GM23338 (cell line): Measurements from ENCODE around the gene ACAD9. TPM values are rescaled to one million over a fixed set of nuclear protein-coding genes. Genes with fewer than 3 reads are reported as not detected.
A peak's percentile ranks its signal among the peaks of the same experiment; 100 is the strongest.
"Not testable (repeated sequence)": the region's sequence is repeated elsewhere in the genome, so short reads cannot be mapped to it uniquely, and the experiment has no call there.

ENCODE experiments used
- ATAC-seq: fragments of 200-7000 bp; cut with Tn5 transposase; 3 replicates; pipeline ENCODE4 v1.9.1; 2020
- DNase-seq: peaks from one replicate; pipeline ENCODE4 v3.0.0-alpha.2; 2015; ENCODE audit warnings: low spot score
- H2AFZ ChIP-seq: fragments of 200-600 bp; sonication (generic); 2 replicates; pipeline ENCODE4 v1.8.0; 2016; ENCODE audit warnings: antibody characterized with exemption, mild to moderate bottlenecking, moderate library complexity
- H3F3A ChIP-seq: fragments of 200-600 bp; sonication (generic); replicated peaks from 2 replicates; pipeline ENCODE4 v1.8.0; 2017; ENCODE audit warnings: antibody characterized with exemption, mixed run types, low read depth
- H3K27ac ChIP-seq: fragments of 200-600 bp; sonication (generic); 2 replicates; pipeline ENCODE4 v1.6.1; 2016; ENCODE audit warnings: low read depth
- H3K27me3 ChIP-seq: fragments of 200-600 bp; sonication (generic); 2 replicates; pipeline ENCODE4 v1.8.0; 2016; ENCODE audit warnings: mild to moderate bottlenecking, mixed run types, moderate library complexity; ENCODE audit not compliant: insufficient read depth
- H3K36me3 ChIP-seq: fragments of 200-600 bp; sonication (generic); 2 replicates; pipeline ENCODE4 v1.8.0; 2016; ENCODE audit warnings: mild to moderate bottlenecking; ENCODE audit not compliant: insufficient read depth
- H3K4me1 ChIP-seq: fragments of 200-600 bp; sonication (generic); 2 replicates; pipeline ENCODE4 v1.8.0; 2016; ENCODE audit warnings: mild to moderate bottlenecking, moderate library complexity; ENCODE audit not compliant: insufficient read depth
- H3K4me2 ChIP-seq: fragments of 200-600 bp; sonication (generic); 2 replicates; pipeline ENCODE4 v1.7.1; 2017; ENCODE audit warnings: mixed run types
- H3K4me3 ChIP-seq: fragments of 200-600 bp; sonication (generic); 2 replicates; pipeline ENCODE4 v1.6.1; 2016; ENCODE audit warnings: mixed run types
- H3K79me2 ChIP-seq: fragments of 200-600 bp; sonication (generic); replicated peaks from 2 replicates; pipeline ENCODE4 v1.8.0; 2017; ENCODE audit warnings: mild to moderate bottlenecking; ENCODE audit not compliant: insufficient read depth
- H3K9me2 ChIP-seq: fragments of 200-600 bp; sonication (generic); 2 replicates; pipeline ENCODE4 v1.8.0; 2017; ENCODE audit not compliant: insufficient read depth
- H4K20me1 ChIP-seq: fragments of 200-600 bp; sonication (generic); replicated peaks from 2 replicates; pipeline ENCODE4 v1.8.0; 2017; ENCODE audit warnings: mild to moderate bottlenecking; ENCODE audit not compliant: insufficient read depth
- H3K27ac Mint-ChIP-seq: 2 replicates; pipeline ENCODE4 v1.8.0; 2020; ENCODE audit warnings: inconsistent platforms, mild to moderate bottlenecking, moderate library complexity, mixed read lengths
- H3K27me3 Mint-ChIP-seq: 3 replicates; pipeline ENCODE4 v1.8.0; 2022; ENCODE audit warnings: low read depth, mild to moderate bottlenecking, moderate library complexity, mixed read lengths, inconsistent platforms; ENCODE audit not compliant: insufficient read depth, poor library complexity
- H3K36me3 Mint-ChIP-seq: 3 replicates; pipeline ENCODE4 v1.8.0; 2021; ENCODE audit warnings: low read depth, mild to moderate bottlenecking, inconsistent platforms, moderate library complexity, mixed read lengths
- H3K4me1 Mint-ChIP-seq: 3 replicates; pipeline ENCODE4 v1.8.0; 2020; ENCODE audit warnings: mild to moderate bottlenecking, inconsistent platforms, mixed read lengths
- H3K4me3 Mint-ChIP-seq: 3 replicates; pipeline ENCODE4 v1.8.0; 2021; ENCODE audit warnings: moderate library complexity, mild to moderate bottlenecking, inconsistent platforms, mixed read lengths
- H3K9me3 Mint-ChIP-seq: 3 replicates; pipeline ENCODE4 v1.8.0; 2020; ENCODE audit warnings: moderate library complexity, mild to moderate bottlenecking, inconsistent platforms, mixed read lengths
- CREB1 ChIP-seq: fragments of 250-450 bp; sonication (Bioruptor Pico); IDR thresholded peaks from 2 replicates; pipeline ENCODE4 v1.5.0; 2020; ENCODE audit warnings: low read depth, mild to moderate bottlenecking, moderate library complexity
- EZH2 ChIP-seq: fragments of 200-600 bp; sonication (generic); IDR thresholded peaks from one replicate; pipeline ENCODE4 v1.8.0; 2017; ENCODE audit warnings: antibody characterized with exemption, mild to moderate bottlenecking, low read depth; ENCODE audit not compliant: unreplicated experiment
- JUNB ChIP-seq: IDR thresholded peaks from one replicate; pipeline ENCODE4 v1.6.1; 2016; ENCODE audit warnings: antibody characterized with exemption; ENCODE audit not compliant: unreplicated experiment
- NANOG ChIP-seq: IDR thresholded peaks from 2 replicates; pipeline ENCODE4 v1.6.1; 2016; ENCODE audit warnings: antibody characterized with exemption, borderline replicate concordance
- POLR2AphosphoS5 ChIP-seq: IDR thresholded peaks from 2 replicates; pipeline ENCODE4 v1.6.1; 2016; ENCODE audit warnings: antibody characterized with exemption, low read depth
- STAT1 ChIP-seq: IDR thresholded peaks from one replicate; pipeline ENCODE4 v1.6.1; 2016; ENCODE audit warnings: antibody characterized with exemption; ENCODE audit not compliant: unreplicated experiment
- ZNF114 ChIP-seq: fragments of 250-450 bp; sonication (Bioruptor Pico); IDR thresholded peaks from 2 replicates; pipeline ENCODE4 v1.5.0; 2020; ENCODE audit warnings: mild to moderate bottlenecking, moderate library complexity
- ZNF331 ChIP-seq: fragments of 250-450 bp; sonication (Bioruptor Pico); IDR thresholded peaks from 2 replicates; pipeline ENCODE4 v1.5.0; 2020; ENCODE audit warnings: low read depth, mild to moderate bottlenecking, moderate library complexity
- polyA plus RNA-seq: library from polyadenylated mRNA; unstranded; fragments of >200 nt; fragmentation: Nextera tagmentation; extraction: Ambion mirVana; gene quantifications from 2 replicates; pipeline ENCODE4 v1.2.1, GENCODE V29; 2016
- total RNA-seq: library from RNA; depleted of rRNA; stranded (reverse); fragments of >200 nt; shearing (Covaris generic); gene quantifications from 2 replicates; pipeline ENCODE4 v1.2.3, GENCODE V29; 2014
- TF ChIP-seq, protein P1 (sequence below): IDR thresholded peaks from one replicate; pipeline ENCODE4 v1.6.1; 2018; ENCODE audit warnings: antibody characterized with exemption; ENCODE audit not compliant: unreplicated experiment
- TF ChIP-seq, protein P2 (sequence below): fragments of 250-450 bp; sonication (Bioruptor Pico); IDR thresholded peaks from 2 replicates; pipeline ENCODE4 v1.5.0; 2020; ENCODE audit warnings: mild to moderate bottlenecking, moderate library complexity
- TF ChIP-seq, protein P3 (sequence below): IDR thresholded peaks from 2 replicates; pipeline ENCODE4 v1.6.1; 2016; ENCODE audit warnings: antibody characterized with exemption

The ACAD9 gene
- total and polyA plus RNA-seq, 2 experiments from 2014 or later, result 21.2 to 36.4 TPM

DNA sequence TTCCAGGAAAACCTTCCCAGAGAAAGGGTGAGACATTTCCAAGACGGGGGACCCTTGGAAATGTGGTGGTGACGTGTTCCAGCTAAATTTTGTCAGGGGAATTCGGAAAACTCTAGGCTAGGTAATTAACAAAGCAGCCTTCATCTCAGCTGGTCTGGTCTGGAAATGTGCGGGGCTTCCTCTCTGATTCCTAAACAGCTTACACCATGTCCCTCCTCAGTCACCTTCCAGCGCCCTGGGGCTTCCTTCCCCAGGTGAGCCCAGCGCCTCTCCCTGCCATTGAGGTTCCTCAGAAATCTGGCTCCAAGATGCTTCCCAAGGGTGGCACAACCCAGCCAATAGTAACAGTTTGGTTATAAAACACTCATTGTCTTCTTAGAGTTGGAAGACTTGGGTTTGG is 571 bp downstream of the ACAD9 start:
- no peaks in the 10 kb centered on the region for H3K9me2 ChIP-seq
- H3K27me3 Mint-ChIP-seq, result peaks cover 15% of the 10 kb centered on the region
- H2AFZ ChIP-seq, result peak overlapping the region; percentile 80; the same call in 1 of the 2 replicates
- H3K9me3 Mint-ChIP-seq, result no peaks in the 10 kb centered on the region
- TF ChIP-seq EZH2, result no peak
- TF ChIP-seq, protein P1, sequence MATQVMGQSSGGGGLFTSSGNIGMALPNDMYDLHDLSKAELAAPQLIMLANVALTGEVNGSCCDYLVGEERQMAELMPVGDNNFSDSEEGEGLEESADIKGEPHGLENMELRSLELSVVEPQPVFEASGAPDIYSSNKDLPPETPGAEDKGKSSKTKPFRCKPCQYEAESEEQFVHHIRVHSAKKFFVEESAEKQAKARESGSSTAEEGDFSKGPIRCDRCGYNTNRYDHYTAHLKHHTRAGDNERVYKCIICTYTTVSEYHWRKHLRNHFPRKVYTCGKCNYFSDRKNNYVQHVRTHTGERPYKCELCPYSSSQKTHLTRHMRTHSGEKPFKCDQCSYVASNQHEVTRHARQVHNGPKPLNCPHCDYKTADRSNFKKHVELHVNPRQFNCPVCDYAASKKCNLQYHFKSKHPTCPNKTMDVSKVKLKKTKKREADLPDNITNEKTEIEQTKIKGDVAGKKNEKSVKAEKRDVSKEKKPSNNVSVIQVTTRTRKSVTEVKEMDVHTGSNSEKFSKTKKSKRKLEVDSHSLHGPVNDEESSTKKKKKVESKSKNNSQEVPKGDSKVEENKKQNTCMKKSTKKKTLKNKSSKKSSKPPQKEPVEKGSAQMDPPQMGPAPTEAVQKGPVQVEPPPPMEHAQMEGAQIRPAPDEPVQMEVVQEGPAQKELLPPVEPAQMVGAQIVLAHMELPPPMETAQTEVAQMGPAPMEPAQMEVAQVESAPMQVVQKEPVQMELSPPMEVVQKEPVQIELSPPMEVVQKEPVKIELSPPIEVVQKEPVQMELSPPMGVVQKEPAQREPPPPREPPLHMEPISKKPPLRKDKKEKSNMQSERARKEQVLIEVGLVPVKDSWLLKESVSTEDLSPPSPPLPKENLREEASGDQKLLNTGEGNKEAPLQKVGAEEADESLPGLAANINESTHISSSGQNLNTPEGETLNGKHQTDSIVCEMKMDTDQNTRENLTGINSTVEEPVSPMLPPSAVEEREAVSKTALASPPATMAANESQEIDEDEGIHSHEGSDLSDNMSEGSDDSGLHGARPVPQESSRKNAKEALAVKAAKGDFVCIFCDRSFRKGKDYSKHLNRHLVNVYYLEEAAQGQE, result no peak
- TF ChIP-seq STAT1, result no peak
- TF ChIP-seq NANOG, result no peak
- TF ChIP-seq ZNF331 (CRISPR knock-in tag), result no peak
- TF ChIP-seq, protein P2, sequence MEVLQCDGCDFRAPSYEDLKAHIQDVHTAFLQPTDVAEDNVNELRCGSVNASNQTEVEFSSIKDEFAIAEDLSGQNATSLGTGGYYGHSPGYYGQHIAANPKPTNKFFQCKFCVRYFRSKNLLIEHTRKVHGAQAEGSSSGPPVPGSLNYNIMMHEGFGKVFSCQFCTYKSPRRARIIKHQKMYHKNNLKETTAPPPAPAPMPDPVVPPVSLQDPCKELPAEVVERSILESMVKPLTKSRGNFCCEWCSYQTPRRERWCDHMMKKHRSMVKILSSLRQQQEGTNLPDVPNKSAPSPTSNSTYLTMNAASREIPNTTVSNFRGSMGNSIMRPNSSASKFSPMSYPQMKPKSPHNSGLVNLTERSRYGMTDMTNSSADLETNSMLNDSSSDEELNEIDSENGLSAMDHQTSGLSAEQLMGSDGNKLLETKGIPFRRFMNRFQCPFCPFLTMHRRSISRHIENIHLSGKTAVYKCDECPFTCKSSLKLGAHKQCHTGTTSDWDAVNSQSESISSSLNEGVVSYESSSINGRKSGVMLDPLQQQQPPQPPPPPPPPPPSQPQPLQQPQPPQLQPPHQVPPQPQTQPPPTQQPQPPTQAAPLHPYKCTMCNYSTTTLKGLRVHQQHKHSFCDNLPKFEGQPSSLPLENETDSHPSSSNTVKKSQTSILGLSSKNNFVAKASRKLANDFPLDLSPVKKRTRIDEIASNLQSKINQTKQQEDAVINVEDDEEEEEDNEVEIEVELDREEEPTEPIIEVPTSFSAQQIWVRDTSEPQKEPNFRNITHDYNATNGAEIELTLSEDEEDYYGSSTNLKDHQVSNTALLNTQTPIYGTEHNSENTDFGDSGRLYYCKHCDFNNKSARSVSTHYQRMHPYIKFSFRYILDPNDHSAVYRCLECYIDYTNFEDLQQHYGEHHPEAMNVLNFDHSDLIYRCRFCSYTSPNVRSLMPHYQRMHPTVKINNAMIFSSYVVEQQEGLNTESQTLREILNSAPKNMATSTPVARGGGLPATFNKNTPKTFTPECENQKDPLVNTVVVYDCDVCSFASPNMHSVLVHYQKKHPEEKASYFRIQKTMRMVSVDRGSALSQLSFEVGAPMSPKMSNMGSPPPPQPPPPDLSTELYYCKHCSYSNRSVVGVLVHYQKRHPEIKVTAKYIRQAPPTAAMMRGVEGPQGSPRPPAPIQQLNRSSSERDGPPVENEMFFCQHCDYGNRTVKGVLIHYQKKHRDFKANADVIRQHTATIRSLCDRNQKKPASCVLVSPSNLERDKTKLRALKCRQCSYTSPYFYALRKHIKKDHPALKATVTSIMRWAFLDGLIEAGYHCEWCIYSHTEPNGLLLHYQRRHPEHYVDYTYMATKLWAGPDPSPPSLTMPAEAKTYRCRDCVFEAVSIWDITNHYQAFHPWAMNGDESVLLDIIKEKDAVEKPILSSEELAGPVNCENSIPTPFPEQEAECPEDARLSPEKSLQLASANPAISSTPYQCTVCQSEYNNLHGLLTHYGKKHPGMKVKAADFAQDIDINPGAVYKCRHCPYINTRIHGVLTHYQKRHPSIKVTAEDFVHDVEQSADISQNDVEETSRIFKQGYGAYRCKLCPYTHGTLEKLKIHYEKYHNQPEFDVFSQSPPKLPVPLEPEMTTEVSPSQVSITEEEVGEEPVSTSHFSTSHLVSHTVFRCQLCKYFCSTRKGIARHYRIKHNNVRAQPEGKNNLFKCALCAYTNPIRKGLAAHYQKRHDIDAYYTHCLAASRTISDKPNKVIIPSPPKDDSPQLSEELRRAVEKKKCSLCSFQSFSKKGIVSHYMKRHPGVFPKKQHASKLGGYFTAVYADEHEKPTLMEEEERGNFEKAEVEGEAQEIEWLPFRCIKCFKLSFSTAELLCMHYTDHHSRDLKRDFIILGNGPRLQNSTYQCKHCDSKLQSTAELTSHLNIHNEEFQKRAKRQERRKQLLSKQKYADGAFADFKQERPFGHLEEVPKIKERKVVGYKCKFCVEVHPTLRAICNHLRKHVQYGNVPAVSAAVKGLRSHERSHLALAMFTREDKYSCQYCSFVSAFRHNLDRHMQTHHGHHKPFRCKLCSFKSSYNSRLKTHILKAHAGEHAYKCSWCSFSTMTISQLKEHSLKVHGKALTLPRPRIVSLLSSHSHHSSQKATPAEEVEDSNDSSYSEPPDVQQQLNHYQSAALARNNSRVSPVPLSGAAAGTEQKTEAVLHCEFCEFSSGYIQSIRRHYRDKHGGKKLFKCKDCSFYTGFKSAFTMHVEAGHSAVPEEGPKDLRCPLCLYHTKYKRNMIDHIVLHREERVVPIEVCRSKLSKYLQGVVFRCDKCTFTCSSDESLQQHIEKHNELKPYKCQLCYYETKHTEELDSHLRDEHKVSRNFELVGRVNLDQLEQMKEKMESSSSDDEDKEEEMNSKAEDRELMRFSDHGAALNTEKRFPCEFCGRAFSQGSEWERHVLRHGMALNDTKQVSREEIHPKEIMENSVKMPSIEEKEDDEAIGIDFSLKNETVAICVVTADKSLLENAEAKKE (CRISPR knock-in tag), result no peak
- no peak for TF ChIP-seq JUNB
- TF ChIP-seq, protein P3, sequence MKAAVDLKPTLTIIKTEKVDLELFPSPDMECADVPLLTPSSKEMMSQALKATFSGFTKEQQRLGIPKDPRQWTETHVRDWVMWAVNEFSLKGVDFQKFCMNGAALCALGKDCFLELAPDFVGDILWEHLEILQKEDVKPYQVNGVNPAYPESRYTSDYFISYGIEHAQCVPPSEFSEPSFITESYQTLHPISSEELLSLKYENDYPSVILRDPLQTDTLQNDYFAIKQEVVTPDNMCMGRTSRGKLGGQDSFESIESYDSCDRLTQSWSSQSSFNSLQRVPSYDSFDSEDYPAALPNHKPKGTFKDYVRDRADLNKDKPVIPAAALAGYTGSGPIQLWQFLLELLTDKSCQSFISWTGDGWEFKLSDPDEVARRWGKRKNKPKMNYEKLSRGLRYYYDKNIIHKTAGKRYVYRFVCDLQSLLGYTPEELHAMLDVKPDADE, result no peak
- TF ChIP-seq POLR2AphosphoS5, result no peak
- TF ChIP-seq CREB1, result no peak
- TF ChIP-seq ZNF114 (CRISPR knock-in tag), result no peak
- peaks cover 27% of the 10 kb centered on the region for H3K4me1 Mint-ChIP-seq
- peak overlapping the region; percentile 97 for H3K4me2 ChIP-seq
- peak; percentile 7 for ATAC-seq
- H3K27ac ChIP-seq, result peak overlapping the region; percentile 76; the same call in 1 of the 2 replicates
- H3K79me2 ChIP-seq, result peaks cover 53% of the 10 kb centered on the region
- no peaks in the 10 kb centered on the region; the same call in 1 of the 2 replicates for H4K20me1 ChIP-seq
- H3K4me3 Mint-ChIP-seq, result peak overlapping the region; percentile 93
- H3F3A ChIP-seq, result no peaks in the 10 kb centered on the region
- H3K4me3 ChIP-seq, result peak overlapping the region; percentile 81
- H3K4me1 ChIP-seq, result peaks cover 19% of the 10 kb centered on the region; the same call in 1 of the 2 replicates
- DNase-seq, result no peak
- no peaks in the 10 kb centered on the region for H3K36me3 ChIP-seq
- peak overlapping the region; percentile 96 for H3K27ac Mint-ChIP-seq
- H3K36me3 Mint-ChIP-seq, result peaks cover 11% of the 10 kb centered on the region
- H3K27me3 ChIP-seq, result no peaks in the 10 kb centered on the region

DNA sequence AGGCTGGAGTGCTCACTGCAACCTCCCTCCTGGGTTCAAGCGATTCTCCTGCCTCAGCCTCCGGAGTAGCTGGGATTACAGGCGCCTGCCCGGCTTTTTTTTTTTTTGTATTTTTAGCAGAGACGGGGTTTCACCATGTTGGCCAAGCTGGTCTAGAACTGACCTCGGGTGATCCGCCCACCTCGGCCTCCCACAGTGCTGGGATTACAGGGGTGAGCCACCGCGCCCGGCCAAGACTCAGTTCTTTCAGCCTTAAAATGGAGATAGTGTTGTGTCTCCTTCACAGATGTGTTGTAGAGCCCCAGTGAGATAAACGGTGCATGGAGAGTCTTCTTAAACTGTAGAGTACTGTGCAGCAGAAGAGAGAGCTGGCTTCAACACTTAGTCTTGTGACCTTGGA is 1.0 kb downstream of the ACAD9 start:
- not testable (repeated sequence) for H3K36me3 ChIP-seq, H3F3A ChIP-seq, DNase-seq, H3K9me3 Mint-ChIP-seq, H3K9me2 ChIP-seq, H4K20me1 ChIP-seq, ATAC-seq, H2AFZ ChIP-seq, H3K27me3 ChIP-seq, H3K27ac ChIP-seq
- Histone ChIP-seq H3K4me2 (peak overlapping the region; percentile 97), H3K4me1 (peaks cover 19% of the 10 kb centered on the region; the same call in 1 of the 2 replicates), H3K79me2 (peaks cover 53% of the 10 kb centered on the region), H3K4me3 (peak overlapping the region; percentile 81)
- H3K27ac Mint-ChIP-seq, result peak overlapping the region; percentile 96
- peaks cover 25% of the 10 kb centered on the region for H3K4me1 Mint-ChIP-seq
- H3K27me3 Mint-ChIP-seq, result peaks cover 16% of the 10 kb centered on the region
- peak overlapping the region; percentile 93 for H3K4me3 Mint-ChIP-seq
- H3K36me3 Mint-ChIP-seq, result peaks cover 13% of the 10 kb centered on the region
